Ishikawa (cell line): Measurements from ENCODE around the gene MGLL.

ENCODE experiments used
- CEBPB ChIP-seq: IDR thresholded peaks from 2 replicates; pipeline ENCODE4 v1.6.1; 2012
- EGR1 ChIP-seq: IDR thresholded peaks from 2 replicates; pipeline ENCODE4 v1.6.1; 2012
- EP300 ChIP-seq: IDR thresholded peaks from 2 replicates; pipeline ENCODE4 v1.6.1; 2012; ENCODE audit warnings: borderline replicate concordance
- FOXM1 ChIP-seq: IDR thresholded peaks from 2 replicates; pipeline ENCODE4 v1.6.1; 2012; ENCODE audit warnings: low read depth, borderline replicate concordance
- NFIC ChIP-seq: IDR thresholded peaks from 2 replicates; pipeline ENCODE4 v1.6.1; 2012
- RAD21 ChIP-seq: IDR thresholded peaks from 2 replicates; pipeline ENCODE4 v1.6.1; 2012; ENCODE audit warnings: low read depth
- TAF1 ChIP-seq: IDR thresholded peaks from 2 replicates; pipeline ENCODE4 v1.6.1; 2012; ENCODE audit warnings: low read depth, mild to moderate bottlenecking
- TCF12 ChIP-seq: IDR thresholded peaks from 2 replicates; pipeline ENCODE4 v1.6.1; 2012; ENCODE audit warnings: low read depth
- YY1 ChIP-seq: IDR thresholded peaks from 2 replicates; pipeline ENCODE4 v1.6.1; 2012; ENCODE audit warnings: low read depth
- ZBTB7A ChIP-seq: IDR thresholded peaks from 2 replicates; pipeline ENCODE4 v1.6.1; 2012; ENCODE audit warnings: low read depth
- TF ChIP-seq, protein P1 (sequence below): IDR thresholded peaks from 2 replicates; pipeline ENCODE4 v1.6.1; 2012
- TF ChIP-seq, protein P2 (sequence below): IDR thresholded peaks from 2 replicates; pipeline ENCODE4 v1.6.1; 2012; ENCODE audit warnings: low read depth, mild to moderate bottlenecking

DNA sequence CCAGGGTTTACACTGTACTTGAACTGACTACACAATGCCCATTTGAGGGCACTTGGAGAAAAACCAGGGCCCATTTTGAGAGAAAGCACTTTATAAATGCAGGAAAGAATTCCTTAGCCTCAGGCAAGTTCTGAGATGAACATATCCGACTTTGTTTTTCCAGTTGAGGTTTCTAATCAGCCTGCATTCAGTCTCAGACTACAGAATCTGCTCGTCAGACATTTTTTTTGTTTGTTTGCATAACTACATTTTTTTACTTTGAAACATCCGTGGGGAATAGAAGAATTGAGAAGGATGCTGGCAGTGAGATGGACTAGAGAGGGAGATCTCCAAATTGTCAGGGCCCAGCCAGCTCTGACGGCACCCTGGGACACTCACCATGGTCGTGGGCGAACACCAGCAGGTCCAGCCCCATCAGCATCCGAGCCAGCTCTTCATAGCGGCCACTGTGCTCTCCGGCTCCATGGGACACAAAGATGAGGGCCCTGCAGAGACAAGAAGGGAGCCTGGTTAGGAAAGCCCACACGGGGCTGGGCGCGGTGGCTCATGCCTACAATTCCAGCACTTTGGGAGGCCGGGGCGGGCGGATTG, 40.8 kb downstream of the MGLL start:
- no peak for TF ChIP-seq EGR1
- TF ChIP-seq, protein P1, sequence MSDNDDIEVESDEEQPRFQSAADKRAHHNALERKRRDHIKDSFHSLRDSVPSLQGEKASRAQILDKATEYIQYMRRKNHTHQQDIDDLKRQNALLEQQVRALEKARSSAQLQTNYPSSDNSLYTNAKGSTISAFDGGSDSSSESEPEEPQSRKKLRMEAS: no peak
- TF ChIP-seq, protein P2, sequence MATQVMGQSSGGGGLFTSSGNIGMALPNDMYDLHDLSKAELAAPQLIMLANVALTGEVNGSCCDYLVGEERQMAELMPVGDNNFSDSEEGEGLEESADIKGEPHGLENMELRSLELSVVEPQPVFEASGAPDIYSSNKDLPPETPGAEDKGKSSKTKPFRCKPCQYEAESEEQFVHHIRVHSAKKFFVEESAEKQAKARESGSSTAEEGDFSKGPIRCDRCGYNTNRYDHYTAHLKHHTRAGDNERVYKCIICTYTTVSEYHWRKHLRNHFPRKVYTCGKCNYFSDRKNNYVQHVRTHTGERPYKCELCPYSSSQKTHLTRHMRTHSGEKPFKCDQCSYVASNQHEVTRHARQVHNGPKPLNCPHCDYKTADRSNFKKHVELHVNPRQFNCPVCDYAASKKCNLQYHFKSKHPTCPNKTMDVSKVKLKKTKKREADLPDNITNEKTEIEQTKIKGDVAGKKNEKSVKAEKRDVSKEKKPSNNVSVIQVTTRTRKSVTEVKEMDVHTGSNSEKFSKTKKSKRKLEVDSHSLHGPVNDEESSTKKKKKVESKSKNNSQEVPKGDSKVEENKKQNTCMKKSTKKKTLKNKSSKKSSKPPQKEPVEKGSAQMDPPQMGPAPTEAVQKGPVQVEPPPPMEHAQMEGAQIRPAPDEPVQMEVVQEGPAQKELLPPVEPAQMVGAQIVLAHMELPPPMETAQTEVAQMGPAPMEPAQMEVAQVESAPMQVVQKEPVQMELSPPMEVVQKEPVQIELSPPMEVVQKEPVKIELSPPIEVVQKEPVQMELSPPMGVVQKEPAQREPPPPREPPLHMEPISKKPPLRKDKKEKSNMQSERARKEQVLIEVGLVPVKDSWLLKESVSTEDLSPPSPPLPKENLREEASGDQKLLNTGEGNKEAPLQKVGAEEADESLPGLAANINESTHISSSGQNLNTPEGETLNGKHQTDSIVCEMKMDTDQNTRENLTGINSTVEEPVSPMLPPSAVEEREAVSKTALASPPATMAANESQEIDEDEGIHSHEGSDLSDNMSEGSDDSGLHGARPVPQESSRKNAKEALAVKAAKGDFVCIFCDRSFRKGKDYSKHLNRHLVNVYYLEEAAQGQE: no peak
- no peak for TF ChIP-seq RAD21
- TF ChIP-seq NFIC: no peak
- TF ChIP-seq ZBTB7A: no peak
- no peak for TF ChIP-seq TAF1
- TF ChIP-seq EP300: no peak
- no peak for TF ChIP-seq CEBPB
- no peak for TF ChIP-seq YY1
- TF ChIP-seq TCF12: no peak
- TF ChIP-seq FOXM1: no peak
